GM12892 (cell line): ENCODE measurements around the gene PCTP.

Source experiments
- POLR2A ChIP-seq: IDR thresholded peaks from 2 replicates; pipeline ENCODE4 v1.6.1; 2011; ENCODE audit warnings: low read depth, low read length, control low read depth
- POLR2AphosphoS5 ChIP-seq: IDR thresholded peaks from 2 replicates; pipeline ENCODE4 v1.6.1; 2011; ENCODE audit warnings: low read depth, low read length, control low read depth
- TAF1 ChIP-seq: IDR thresholded peaks from 2 replicates; pipeline ENCODE4 v1.6.1; 2011; ENCODE audit warnings: low read depth, mild to moderate bottlenecking, control low read depth, low read length, borderline replicate concordance

DNA sequence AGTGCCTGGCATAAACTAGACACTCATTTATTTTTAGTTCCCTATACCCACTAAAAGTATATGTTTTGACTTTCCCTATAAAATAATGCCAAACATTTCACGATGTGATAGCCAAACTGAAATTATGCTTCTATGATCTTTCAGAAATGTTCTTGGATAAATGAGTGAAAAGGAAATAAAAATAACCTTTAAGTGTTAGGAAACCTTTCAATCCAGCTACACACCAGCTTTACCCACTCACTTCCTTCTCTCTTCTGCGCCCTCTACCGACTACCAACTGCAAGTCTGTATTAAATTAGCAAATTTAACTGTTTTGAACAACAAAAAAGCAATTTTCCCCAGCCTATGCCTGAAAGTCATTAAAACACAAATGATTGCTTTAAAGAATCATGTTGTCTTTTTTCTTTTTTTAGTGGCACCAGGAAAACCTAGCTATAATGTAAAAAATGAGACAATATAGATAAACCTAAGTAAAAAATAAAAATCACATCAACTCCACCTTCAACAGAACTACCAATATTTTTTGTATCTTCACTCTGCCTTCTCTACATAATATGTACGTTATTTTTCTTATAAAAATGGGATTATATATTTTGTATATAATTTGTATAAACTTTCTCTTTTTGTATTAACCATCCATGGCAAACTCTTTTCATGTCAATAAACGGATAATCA, 15.0 kb upstream of the PCTP start:
- no peak for TF ChIP-seq TAF1
- no peak for TF ChIP-seq POLR2A
- TF ChIP-seq POLR2AphosphoS5, result no peak
